Liver (tissue), 9 donors: ENCODE data around the gene TMEM128. TPM values are rescaled to one million over a fixed set of nuclear protein-coding genes. Genes with fewer than 3 reads are reported as not detected.
"Not testable (repeated sequence)": the region's sequence is repeated elsewhere in the genome, so short reads cannot be mapped to it uniquely, and the experiment has no call there.

ENCODE experiments used
- DNase-seq: peaks from one replicate; pipeline ENCODE4 v3.0.0-alpha.2; 2017; ENCODE audit warnings: low spot score
- H3K27ac ChIP-seq, 2 donors: one replicate each; pipeline ENCODE4 v1.7.0; 2013; ENCODE audit warnings: inconsistent platforms in 2 of 2, low read length in 2 of 2, control low read depth in 1 of 2, low read depth in 1 of 2, mild to moderate bottlenecking in 1 of 2
- H3K27me3 ChIP-seq, 4 donors: one replicate each; pipeline versions ENCODE4 v1.6.1 to v1.7.0; 2013; ENCODE audit warnings: low read length in 3 of 4, inconsistent platforms in 1 of 4, mild to moderate bottlenecking in 1 of 4, moderate library complexity in 1 of 4; ENCODE audit not compliant: control insufficient read depth in 4 of 4, insufficient read depth in 4 of 4
- H3K36me3 ChIP-seq, 4 donors: one replicate each; pipeline versions ENCODE4 v1.6.1 to v1.7.0; 2013; ENCODE audit warnings: low read length in 3 of 4, mild to moderate bottlenecking in 3 of 4, low read depth in 1 of 4, moderate library complexity in 1 of 4; ENCODE audit not compliant: control insufficient read depth in 4 of 4, insufficient read depth in 3 of 4
- H3K4me1 ChIP-seq, 4 donors: one replicate each; pipeline versions ENCODE4 v1.6.1 to v1.7.0; 2013; ENCODE audit warnings: low read length in 3 of 4, mild to moderate bottlenecking in 3 of 4, moderate library complexity in 1 of 4; ENCODE audit not compliant: control insufficient read depth in 4 of 4, insufficient read depth in 4 of 4
- H3K4me3 ChIP-seq, 3 donors: one replicate each; pipeline versions ENCODE4 v1.6.1 to v1.7.0; 2013; ENCODE audit warnings: low read length in 3 of 3, control low read depth in 1 of 3, low read depth in 1 of 3, mild to moderate bottlenecking in 1 of 3
- H3K9ac ChIP-seq, 2 donors: one replicate each; pipeline ENCODE4 v1.7.0; 2013; ENCODE audit warnings: low read length in 2 of 2, mild to moderate bottlenecking in 2 of 2, moderate library complexity in 2 of 2, control low read depth in 1 of 2, low read depth in 1 of 2
- H3K9me3 ChIP-seq, 4 donors: one replicate each; pipeline versions ENCODE4 v1.6.1 to v1.7.0; 2013; ENCODE audit warnings: low read length in 3 of 4; ENCODE audit not compliant: control insufficient read depth in 4 of 4
- ATF3 ChIP-seq: IDR thresholded peaks from 2 replicates; pipeline ENCODE4 v1.6.1; 2016; ENCODE audit warnings: antibody characterized with exemption
- CTCF ChIP-seq: fragments of 150-350 bp; IDR thresholded peaks from 2 replicates; pipeline ENCODE4 v1.5.1; 2017; ENCODE audit warnings: improper control_type of control experiment, low read depth, low read length; ENCODE audit not compliant: missing input control
- EGR1 ChIP-seq, 2 donors: IDR thresholded peaks; 2 replicates each; pipeline ENCODE4 v1.6.1; 2016 to 2018; ENCODE audit warnings: antibody characterized with exemption in 2 of 2, low read depth in 2 of 2
- FOXA1 ChIP-seq: IDR thresholded peaks from 2 replicates; pipeline ENCODE4 v1.6.1; 2016; ENCODE audit warnings: antibody characterized with exemption
- GABPA ChIP-seq, 2 donors: IDR thresholded peaks in 1 of 2; conservative IDR thresholded peaks in 1 of 2; 2 replicates each; pipeline ENCODE4 v1.6.1; 2016; ENCODE audit warnings: antibody characterized with exemption in 2 of 2, mild to moderate bottlenecking in 1 of 2, moderate library complexity in 1 of 2
- HNF4A ChIP-seq, 2 donors: conservative IDR thresholded peaks; 2 replicates each; pipeline ENCODE4 v1.6.1; 2016; ENCODE audit warnings: antibody characterized with exemption in 2 of 2, mild to moderate bottlenecking in 2 of 2
- JUND ChIP-seq, 2 donors: IDR thresholded peaks; 2 replicates each; pipeline ENCODE4 v1.6.1; 2016; ENCODE audit warnings: antibody characterized with exemption in 2 of 2
- MAX ChIP-seq: IDR thresholded peaks from 2 replicates; pipeline ENCODE4 v1.6.1; 2016; ENCODE audit warnings: antibody characterized with exemption
- NR2F2 ChIP-seq: IDR thresholded peaks from 2 replicates; pipeline ENCODE4 v1.6.1; 2016; ENCODE audit warnings: antibody characterized with exemption
- RAD21 ChIP-seq, 2 donors: IDR thresholded peaks; 2 replicates each; pipeline ENCODE4 v1.6.1; 2016; ENCODE audit warnings: antibody characterized with exemption in 2 of 2, mild to moderate bottlenecking in 2 of 2
- REST ChIP-seq: IDR thresholded peaks from 2 replicates; pipeline ENCODE4 v1.6.1; 2016; ENCODE audit warnings: antibody characterized with exemption, mild to moderate bottlenecking
- RXRA ChIP-seq, 2 donors: IDR thresholded peaks; 2 replicates each; pipeline ENCODE4 v1.6.1; 2017 to 2018; ENCODE audit warnings: antibody characterized with exemption in 2 of 2, mild to moderate bottlenecking in 1 of 2
- SP1 ChIP-seq: IDR thresholded peaks from 2 replicates; pipeline ENCODE4 v1.6.1; 2018; ENCODE audit warnings: antibody characterized with exemption, mild to moderate bottlenecking
- TAF1 ChIP-seq: conservative IDR thresholded peaks from 2 replicates; pipeline ENCODE4 v1.6.1; 2016; ENCODE audit warnings: antibody characterized with exemption, mild to moderate bottlenecking
- ZBTB33 ChIP-seq: IDR thresholded peaks from 2 replicates; pipeline ENCODE4 v1.6.1; 2016; ENCODE audit warnings: antibody characterized with exemption
- WGBS: extraction: QIAGEN DNeasy Blood & Tissue Kit; methylation state at CpG from one replicate; pipeline ENCODE4 v1.1.7; 2013; 5-methylcytosine and 5-hydroxymethylcytosine counted together
- polyA plus RNA-seq, 2 donors: library from polyadenylated mRNA; stranded (reverse) in 1 of 2; unstranded in 1 of 2; fragments of 200-250 nt in 1 of 2; fragments of >200 nt in 1 of 2; fragmentation: Nextera tagmentation in 1 of 2; extraction: Ambion mirVana in 1 of 2; gene quantifications; one replicate each; pipeline versions ENCODE4 v1.2.1 to v1.2.3, GENCODE V29; 2013 to 2015
- total RNA-seq, 2 donors: library from RNA; depleted of rRNA; stranded (reverse); fragments of >200 nt; gene quantifications; one replicate each; pipeline ENCODE4 v1.2.3, GENCODE V29; 2014
- donor health status: healthy.
- donor health status: healthy.
- donor health status: healthy.
- donor health status: healthy.
- donor health status: healthy.

TMEM128 gene
- total and polyA plus RNA-seq, 4 donors: 7.6 to 11.3 (median 9.2) TPM

GRCh38 chr4:4249866-4250265 lies 1.8 kb upstream of the TMEM128 start:
- Histone ChIP-seq H3K9ac (no peak overlapping the region), H3K4me3 (no peak overlapping the region), H3K9me3 (no peaks in the 10 kb centered on the region), H3K27me3 (no peaks in the 10 kb centered on the region), H3K36me3 (peaks cover 0 to 6% (median 6%) of the 10 kb centered on the region in 4 donors), H3K27ac (no peak overlapping the region), H3K4me1 (peaks cover 8 to 32% (median 21%) of the 10 kb centered on the region in 4 donors)
- TF ChIP-seq RXRA (IDR thresholded peaks at IDR 0.05) (no peak), CTCF (no peak), SP1 (no peak), MAX (no peak), HNF4A (conservative IDR thresholded peaks at IDR 0.05) (no peak), TAF1 (no peak), REST (no peak), RAD21 (IDR thresholded peaks at IDR 0.05) (no peak), NR2F2 (no peak), ATF3 (no peak), FOXA1 (no peak), ZBTB33 (no peak), GABPA (IDR thresholded peaks at IDR 0.05 in 1 of 2, conservative IDR thresholded peaks at IDR 0.05 in 1 of 2) (no peak), JUND (IDR thresholded peaks at IDR 0.05) (no peak), EGR1 (IDR thresholded peaks at IDR 0.05; ENCODE audit: low read depth in 2 of 2) (no peak)
- no peak for DNase-seq
- 88% methylated on average over 8 of the region's 8 CpGs for WGBS

- 96% methylated on average over 15 of the region's 15 CpGs for WGBS
Observed at GRCh38 chr4:4249342-4249741, 1.3 kb upstream of the TMEM128 start.

More at GRCh38 chr4:4249342-4249741, 1.3 kb upstream of the TMEM128 start:
- not testable (repeated sequence) for DNase-seq, H3K27me3 ChIP-seq, H3K4me3 ChIP-seq, H3K9ac ChIP-seq, H3K27ac ChIP-seq, H3K9me3 ChIP-seq
- Histone ChIP-seq H3K4me1 (peaks cover 6 to 26% (median 17%) of the 10 kb centered on the region in 4 donors), H3K36me3 (peaks cover 1 to 11% (median 9%) of the 10 kb centered on the region in 4 donors)
